HL-60 (cell line): Measurements from ENCODE around the gene PRM3.

Experiments used
- DNase-seq, 2 experiments: peaks; one replicate each; pipeline ENCODE4 v3.0.0-alpha.2; 2010 to 2020; ENCODE audit warnings: low read depth in 1 of 2, low spot score in 1 of 2
- H3K27ac ChIP-seq: fragments of 250-450 bp; sonication (Bioruptor Pico); replicated peaks from 2 replicates; pipeline ENCODE4 v1.5.1; 2020; ENCODE audit warnings: mild to moderate bottlenecking, moderate library complexity
- H3K27me3 ChIP-seq: fragments of 250-450 bp; sonication (Bioruptor Pico); 2 replicates; pipeline ENCODE4 v1.5.1; 2021; ENCODE audit warnings: mild to moderate bottlenecking, moderate library complexity; ENCODE audit not compliant: insufficient read depth, poor library complexity, severe bottlenecking
- H3K4me3 ChIP-seq: replicated peaks from 2 replicates; pipeline ENCODE4 v1.5.1; 2011; ENCODE audit warnings: mild to moderate bottlenecking, control low read depth, low read length; ENCODE audit not compliant: insufficient read depth
- CTCF ChIP-seq: IDR thresholded peaks from one replicate; pipeline ENCODE4 v1.5.1; 2011; ENCODE audit warnings: low read length, control low read depth, inconsistent platforms; ENCODE audit not compliant: insufficient read depth
- GABPA ChIP-seq: IDR thresholded peaks from 2 replicates; pipeline ENCODE4 v1.6.1; 2012; ENCODE audit warnings: low read depth
- POLR2AphosphoS5 ChIP-seq: IDR thresholded peaks from 2 replicates; pipeline ENCODE4 v1.6.1; 2012; ENCODE audit warnings: low read depth
- REST ChIP-seq: IDR thresholded peaks from 2 replicates; pipeline ENCODE4 v1.6.1; 2012; ENCODE audit warnings: low read depth; ENCODE audit not compliant: insufficient replicate concordance
- SPI1 ChIP-seq: IDR thresholded peaks from 2 replicates; pipeline ENCODE4 v1.6.1; 2012; ENCODE audit warnings: low read depth, mild to moderate bottlenecking, borderline replicate concordance

Gene PRM3

GRCh38 chr16:11302977-11303376 is 29.5 kb upstream of the PRM3 start:
- Histone ChIP-seq H3K27me3 (no peaks in the 10 kb centered on the region), H3K27ac (no peak overlapping the region), H3K4me3 (no peak overlapping the region)
- TF ChIP-seq REST (no peak), SPI1 (no peak), POLR2AphosphoS5 (no peak), CTCF (no peak), GABPA (no peak)
- no peak for DNase-seq

GRCh38 chr16:11301645-11302501 is 28.4 kb upstream of the PRM3 start:
- Histone ChIP-seq H3K27me3 (no peaks in the 10 kb centered on the region), H3K27ac (no peak overlapping the region), H3K4me3 (no peak overlapping the region)
- DNase-seq: no peak
- TF ChIP-seq GABPA: no peak
- no peak for TF ChIP-seq REST
- no peak for TF ChIP-seq CTCF
- TF ChIP-seq POLR2AphosphoS5: no peak
- TF ChIP-seq SPI1: no peak

GRCh38 chr16:11300560-11300892 is 27.1 kb upstream of the PRM3 start:
- H3K27ac ChIP-seq: no peak overlapping the region
- H3K27me3 ChIP-seq: no peaks in the 10 kb centered on the region
- no peak for DNase-seq
- TF ChIP-seq SPI1: no peak
- TF ChIP-seq REST: no peak
- no peak for TF ChIP-seq GABPA
- H3K4me3 ChIP-seq: no peak overlapping the region
